ENCODE measurements around the gene HCFC1.

- no peak for TF ChIP-seq CTCF (IDR thresholded peaks at IDR 0.05)
- TF ChIP-seq POLR2A (IDR thresholded peaks at IDR 0.05): no peak
Observed at GRCh38 chrX:154011376-154012335, 40.0 kb upstream of the HCFC1 start.

All from testis (tissue), 2 donors.